Left ventricle myocardium inferior (tissue), 1 donor: Measurements from ENCODE around the gene DAAM2. TPM values are rescaled to one million over a fixed set of nuclear protein-coding genes. Genes with fewer than 3 reads are reported as not detected.

ENCODE experiments used
- DNase-seq: peaks from one replicate; pipeline ENCODE4 v3.0.0-alpha.2; 2020
- H3K27ac ChIP-seq: fragments of 200-600 bp; replicated peaks from 2 replicates; pipeline ENCODE4 v1.8.0; 2021
- H3K27me3 ChIP-seq: fragments of 200-600 bp; 2 replicates; pipeline ENCODE4 v1.8.0; 2021; ENCODE audit warnings: low read depth
- H3K36me3 ChIP-seq: fragments of 200-600 bp; 2 replicates; pipeline ENCODE4 v1.8.0; 2021
- H3K4me1 ChIP-seq: fragments of 200-600 bp; 2 replicates; pipeline ENCODE4 v1.8.0; 2021
- H3K4me3 ChIP-seq: fragments of 200-600 bp; 2 replicates; pipeline ENCODE4 v1.8.0; 2021; ENCODE audit warnings: mild to moderate bottlenecking, moderate library complexity
- H3K9me3 ChIP-seq: fragments of 200-600 bp; replicated peaks from 2 replicates; pipeline ENCODE4 v1.8.0; 2021
- intact Hi-C: fragments of 100-400 bp; cut with micrococcal nuclease; formaldehyde crosslinking; loops from one replicate; pipeline ENCODE4 v1.11.0; 2022
- total RNA-seq: library from RNA; stranded (reverse); fragmentation: NEBNext Ultra II Directional; extraction: Animal tissue kit (Norgen Biotek cat#: 25700); gene quantifications from one replicate; pipeline ENCODE4 v1.2.1, GENCODE V29; 2021
- TF ChIP-seq, protein P1 (sequence below): fragments of 200-600 bp; IDR thresholded peaks from 2 replicates; pipeline ENCODE4 v1.8.0; 2021; ENCODE audit warnings: antibody characterized with exemption, mild to moderate bottlenecking, borderline replicate concordance
- donor health status: DM: no; HTN: yes; CAD: no; lungs with severe emphysema.

Gene DAAM2
- total RNA-seq, 1 donor from 2014 or later = 19.1 TPM

- H3K9me3 ChIP-seq = no peaks in the 10 kb centered on the region
- H3K4me1 ChIP-seq = peaks cover 41% of the 10 kb centered on the region
- no peak for DNase-seq
- H3K27me3 ChIP-seq = no peaks in the 10 kb centered on the region
- no peak overlapping the region for H3K4me3 ChIP-seq
- TF ChIP-seq, protein P1, sequence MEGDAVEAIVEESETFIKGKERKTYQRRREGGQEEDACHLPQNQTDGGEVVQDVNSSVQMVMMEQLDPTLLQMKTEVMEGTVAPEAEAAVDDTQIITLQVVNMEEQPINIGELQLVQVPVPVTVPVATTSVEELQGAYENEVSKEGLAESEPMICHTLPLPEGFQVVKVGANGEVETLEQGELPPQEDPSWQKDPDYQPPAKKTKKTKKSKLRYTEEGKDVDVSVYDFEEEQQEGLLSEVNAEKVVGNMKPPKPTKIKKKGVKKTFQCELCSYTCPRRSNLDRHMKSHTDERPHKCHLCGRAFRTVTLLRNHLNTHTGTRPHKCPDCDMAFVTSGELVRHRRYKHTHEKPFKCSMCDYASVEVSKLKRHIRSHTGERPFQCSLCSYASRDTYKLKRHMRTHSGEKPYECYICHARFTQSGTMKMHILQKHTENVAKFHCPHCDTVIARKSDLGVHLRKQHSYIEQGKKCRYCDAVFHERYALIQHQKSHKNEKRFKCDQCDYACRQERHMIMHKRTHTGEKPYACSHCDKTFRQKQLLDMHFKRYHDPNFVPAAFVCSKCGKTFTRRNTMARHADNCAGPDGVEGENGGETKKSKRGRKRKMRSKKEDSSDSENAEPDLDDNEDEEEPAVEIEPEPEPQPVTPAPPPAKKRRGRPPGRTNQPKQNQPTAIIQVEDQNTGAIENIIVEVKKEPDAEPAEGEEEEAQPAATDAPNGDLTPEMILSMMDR = no peak
- no peaks in the 10 kb centered on the region for H3K36me3 ChIP-seq
- intact Hi-C loops = no loop called here
- peak overlapping the region; percentile 47 for H3K27ac ChIP-seq
Measured at GRCh38 chr6:39840781-39841180, 48.6 kb downstream of the DAAM2 start.

DNA sequence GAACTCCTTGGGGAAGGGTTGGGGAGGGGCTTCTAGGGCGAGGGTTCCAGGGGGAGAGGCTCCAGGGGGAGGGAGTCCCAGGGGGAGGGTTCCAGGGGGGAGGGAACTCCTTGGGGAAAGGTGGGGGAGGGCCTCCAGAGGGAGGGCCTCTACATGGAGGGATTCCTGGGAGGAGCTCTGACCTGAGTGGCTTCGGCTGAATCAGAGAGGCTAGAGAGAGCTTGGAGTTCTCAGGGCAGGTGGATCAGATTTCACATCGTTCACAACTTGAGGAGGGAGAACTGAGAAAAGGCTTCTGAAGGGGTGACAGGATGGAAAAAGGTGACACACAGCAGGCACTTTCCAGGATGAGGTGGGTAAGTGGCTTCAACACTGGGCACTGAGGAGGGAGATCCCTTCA is 49.1 kb downstream of the DAAM2 start:
- H3K4me3 ChIP-seq = no peak overlapping the region
- no peaks in the 10 kb centered on the region for H3K36me3 ChIP-seq
- peak overlapping the region; percentile 36 for H3K27ac ChIP-seq
- peaks cover 42% of the 10 kb centered on the region for H3K4me1 ChIP-seq
- no peaks in the 10 kb centered on the region for H3K9me3 ChIP-seq
- H3K27me3 ChIP-seq = no peaks in the 10 kb centered on the region
- intact Hi-C loops = no loop called here
- TF ChIP-seq, protein P1 = no peak
- no peak for DNase-seq

- H3K4me3 ChIP-seq = no peak overlapping the region
- H3K9me3 ChIP-seq = no peaks in the 10 kb centered on the region
- no peaks in the 10 kb centered on the region for H3K36me3 ChIP-seq
- no peak for DNase-seq
- TF ChIP-seq, protein P1 = no peak
- peak overlapping the region; percentile 36 for H3K27ac ChIP-seq
- peaks cover 45% of the 10 kb centered on the region for H3K4me1 ChIP-seq
- intact Hi-C loops = no loop called here
- no peaks in the 10 kb centered on the region for H3K27me3 ChIP-seq
Measured at GRCh38 chr6:39841923-39842322, 49.7 kb downstream of the DAAM2 start.

DNA sequence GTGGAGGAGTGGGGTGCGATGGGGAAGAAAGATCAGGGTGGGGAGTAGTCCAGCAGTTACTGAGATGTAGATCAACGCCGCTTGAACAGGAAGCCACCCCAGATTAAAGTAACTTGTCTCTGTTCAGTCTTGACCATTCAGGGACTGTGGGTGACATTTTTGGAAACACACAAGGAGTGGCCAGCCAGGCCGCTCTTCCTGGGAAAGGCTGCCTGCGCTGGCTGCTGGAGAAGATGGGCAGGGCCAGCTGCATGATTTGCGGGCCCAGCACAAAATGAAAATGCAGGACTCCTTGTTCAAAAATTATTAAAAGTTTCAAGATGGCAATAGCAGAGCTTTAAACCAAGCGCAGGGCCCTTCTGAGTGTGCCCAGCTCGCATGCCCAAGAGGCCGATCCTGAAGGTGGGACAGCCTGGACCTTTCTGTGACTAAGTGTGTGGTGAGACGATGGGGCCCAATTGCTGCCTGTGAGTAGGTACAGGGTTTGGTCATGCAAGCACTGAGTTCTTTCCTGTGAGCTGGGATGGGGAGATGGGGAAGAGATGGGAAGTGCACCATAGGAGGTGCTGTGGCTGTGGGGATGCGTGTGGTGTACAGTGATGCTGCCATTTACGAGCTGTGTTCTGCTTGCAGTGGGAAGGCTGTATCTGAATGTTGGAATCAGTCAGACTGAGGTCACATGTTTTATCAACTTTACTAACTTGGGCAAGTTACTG is 51.3 kb downstream of the DAAM2 start:
- intact Hi-C loops = no loop called here
- no peak for DNase-seq
- Histone ChIP-seq H3K27me3 (no peaks in the 10 kb centered on the region), H3K4me1 (peaks cover 58% of the 10 kb centered on the region), H3K36me3 (no peaks in the 10 kb centered on the region), H3K27ac (peak overlapping the region; percentile 64), H3K4me3 (no peak overlapping the region), H3K9me3 (no peaks in the 10 kb centered on the region)
- TF ChIP-seq, protein P1 = no peak

DNA sequence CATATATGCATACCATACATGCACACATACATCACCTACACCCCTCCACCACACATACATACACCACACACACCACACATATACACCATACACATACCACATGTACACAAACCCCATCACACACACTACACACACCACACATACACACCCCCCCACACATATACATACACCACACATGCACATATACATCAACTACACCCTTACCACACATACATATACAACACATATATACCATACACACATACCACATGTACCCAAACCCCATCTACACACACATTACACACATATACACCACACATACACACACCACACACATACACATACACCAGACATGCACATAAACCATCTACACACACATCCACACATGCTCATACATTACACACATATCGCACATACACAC is 52.7 kb downstream of the DAAM2 start:
- DNase-seq = no peak
- Histone ChIP-seq H3K36me3 (no peaks in the 10 kb centered on the region), H3K9me3 (no peaks in the 10 kb centered on the region), H3K4me3 (no peak overlapping the region), H3K27me3 (no peaks in the 10 kb centered on the region), H3K27ac (no peak overlapping the region), H3K4me1 (peaks cover 61% of the 10 kb centered on the region)
- TF ChIP-seq, protein P1 = no peak
- intact Hi-C loops = no loop called here
